Activated naive CD8-positive, alpha-beta T cell treated with anti-CD3 and anti-CD28 coated beads, Interleukin-2, amount 10 ng/mL, durations not matched to agents 7 days and 5 days (primary cell): Measurements from ENCODE around the gene TXNL4A. TPM values are rescaled to one million over a fixed set of nuclear protein-coding genes. Genes with fewer than 3 reads are reported as not detected.
A peak's percentile ranks its signal among the peaks of the same experiment; 100 is the strongest.

ENCODE experiments used
- ATAC-seq: fragments of 150-1000 bp; cut with Tn5 transposase; one replicate; pipeline ENCODE4 v1.10.0; 2021; ENCODE audit warnings: low read depth, moderate library complexity
- POLR2A ChIA-PET: fragments of 350-600 bp; sonication (Branson Sonifier 250); formaldehyde crosslinking; loops from one replicate; lab custom pipeline; 2021; ENCODE audit warnings: antibody characterized with exemption; lab: Charles Lee
- DNase-seq: peaks from one replicate; pipeline ENCODE4 v3.0.0; 2021
- H3K27ac Mint-ChIP-seq: one replicate; pipeline ENCODE4 v1.8.0; 2022; ENCODE audit warnings: mild to moderate bottlenecking, mixed read lengths
- H3K27me3 Mint-ChIP-seq: one replicate; pipeline ENCODE4 v1.8.0; 2022; ENCODE audit warnings: mild to moderate bottlenecking, moderate library complexity, mixed read lengths
- H3K36me3 Mint-ChIP-seq: one replicate; pipeline ENCODE4 v1.8.0; 2021; ENCODE audit warnings: mild to moderate bottlenecking, mixed read lengths
- H3K4me1 Mint-ChIP-seq: one replicate; pipeline ENCODE4 v1.8.0; 2021; ENCODE audit warnings: mixed read lengths
- H3K4me3 Mint-ChIP-seq: one replicate; pipeline ENCODE4 v1.8.0; 2022; ENCODE audit warnings: mild to moderate bottlenecking, moderate library complexity, mixed read lengths
- H3K9me3 Mint-ChIP-seq: one replicate; pipeline ENCODE4 v1.8.0; 2021; ENCODE audit warnings: mixed read lengths
- total RNA-seq, 2 experiments: library from RNA; stranded (reverse); gene quantifications; one replicate each; pipeline ENCODE4 v1.2.3, GENCODE V29; 2021

TXNL4A gene
- total RNA-seq, 2 experiments from 2014 or later: 106 to 107 TPM

DNA sequence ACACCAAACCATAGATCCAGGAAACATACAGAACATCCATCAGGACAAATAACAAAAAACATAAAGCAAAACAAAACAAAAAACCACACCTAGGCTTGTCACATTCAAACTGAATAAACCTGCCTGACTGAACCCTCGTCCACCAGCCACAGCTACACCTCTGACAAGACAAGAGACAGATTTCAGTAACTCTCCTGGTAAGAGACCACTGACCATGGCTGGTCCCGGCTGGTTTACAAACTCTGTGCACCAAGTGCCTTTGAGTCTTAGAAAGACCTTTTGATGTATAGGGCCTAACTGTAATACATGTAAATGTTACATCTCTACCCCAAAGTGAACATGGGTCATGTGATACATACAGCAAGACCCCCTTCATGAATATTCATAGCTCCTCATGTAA is 32.1 kb downstream of the TXNL4A start:
- POLR2A ChIA-PET: no interaction called here
- Mint-ChIP-seq H3K36me3 (no peaks in the 10 kb centered on the region), H3K27ac (no peak overlapping the region), H3K27me3 (peaks cover 2% of the 10 kb centered on the region), H3K4me1 (peaks cover 12% of the 10 kb centered on the region), H3K4me3 (no peak overlapping the region), H3K9me3 (no peaks in the 10 kb centered on the region)
- peak; percentile 5 for DNase-seq
- ATAC-seq: no peak

DNA sequence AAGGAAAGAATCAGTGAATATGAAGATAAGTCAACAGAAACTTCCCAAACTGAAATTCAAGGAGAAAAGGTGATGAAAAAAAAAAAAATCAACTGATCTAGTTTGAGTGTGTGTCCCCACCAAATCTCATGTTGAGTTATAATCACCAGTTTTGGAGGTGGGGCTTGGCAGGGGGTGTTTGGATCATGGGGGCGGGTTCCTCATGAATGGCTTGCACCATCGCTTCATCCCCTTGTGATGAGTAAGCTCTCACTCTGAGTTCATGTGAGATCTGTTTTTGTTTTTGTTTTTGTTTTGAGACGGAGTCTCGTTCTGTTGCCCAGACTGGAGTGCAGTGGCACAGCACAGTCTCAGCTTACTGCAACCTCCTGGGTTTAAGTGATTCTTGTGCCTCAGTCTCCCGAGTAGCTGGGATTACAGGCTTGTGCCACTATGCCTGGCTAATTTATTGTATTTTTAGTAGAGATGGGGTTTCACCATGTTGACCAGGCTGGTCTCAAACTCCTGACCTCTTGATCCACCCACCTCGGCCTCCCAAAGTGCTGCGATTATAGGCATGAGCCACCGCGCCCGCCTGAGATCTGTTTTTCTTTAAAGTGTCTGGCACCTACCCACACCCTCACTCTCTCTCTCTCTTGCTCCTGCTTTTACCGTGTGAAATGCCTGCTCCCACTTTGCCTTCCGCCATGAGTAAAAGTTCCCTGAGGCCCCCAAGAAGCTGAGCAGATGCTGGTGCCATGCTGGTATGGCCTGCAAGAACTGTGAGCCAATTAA is 32.9 kb downstream of the TXNL4A start:
- peak; percentile 11 for DNase-seq
- ATAC-seq: no peak
- POLR2A ChIA-PET: no interaction called here
- Mint-ChIP-seq H3K4me1 (peaks cover 10% of the 10 kb centered on the region), H3K27ac (no peak overlapping the region), H3K4me3 (no peak overlapping the region), H3K27me3 (peaks cover 2% of the 10 kb centered on the region), H3K9me3 (no peaks in the 10 kb centered on the region), H3K36me3 (no peaks in the 10 kb centered on the region)

DNA sequence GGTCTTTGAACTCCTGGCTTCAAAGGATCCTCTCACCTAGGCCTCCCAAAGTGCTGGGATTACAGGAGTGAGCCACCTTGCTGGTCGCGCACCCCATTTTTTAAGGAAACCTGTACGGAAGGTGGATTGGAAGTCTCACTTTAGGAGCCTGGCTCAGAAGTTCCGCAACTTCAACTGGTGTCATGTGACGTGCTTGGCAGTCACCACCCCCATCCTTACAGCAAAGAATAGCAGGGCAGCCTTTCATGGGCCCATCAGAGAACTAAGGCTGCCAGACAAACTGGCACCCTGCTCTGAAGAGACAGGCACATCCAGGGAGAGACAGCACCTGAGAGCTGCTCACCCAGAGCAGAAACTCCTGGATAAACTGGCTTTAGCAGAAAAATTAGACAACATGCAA is 33.6 kb downstream of the TXNL4A start:
- no peaks in the 10 kb centered on the region for H3K9me3 Mint-ChIP-seq
- no peak overlapping the region for H3K27ac Mint-ChIP-seq
- ATAC-seq (no peak), DNase-seq (peak; percentile 10)
- no peak overlapping the region for H3K4me3 Mint-ChIP-seq
- peaks cover under 1% of the 10 kb centered on the region for H3K36me3 Mint-ChIP-seq
- POLR2A ChIA-PET: no interaction called here
- peaks cover 10% of the 10 kb centered on the region for H3K4me1 Mint-ChIP-seq
- H3K27me3 Mint-ChIP-seq: peaks cover 2% of the 10 kb centered on the region

DNA sequence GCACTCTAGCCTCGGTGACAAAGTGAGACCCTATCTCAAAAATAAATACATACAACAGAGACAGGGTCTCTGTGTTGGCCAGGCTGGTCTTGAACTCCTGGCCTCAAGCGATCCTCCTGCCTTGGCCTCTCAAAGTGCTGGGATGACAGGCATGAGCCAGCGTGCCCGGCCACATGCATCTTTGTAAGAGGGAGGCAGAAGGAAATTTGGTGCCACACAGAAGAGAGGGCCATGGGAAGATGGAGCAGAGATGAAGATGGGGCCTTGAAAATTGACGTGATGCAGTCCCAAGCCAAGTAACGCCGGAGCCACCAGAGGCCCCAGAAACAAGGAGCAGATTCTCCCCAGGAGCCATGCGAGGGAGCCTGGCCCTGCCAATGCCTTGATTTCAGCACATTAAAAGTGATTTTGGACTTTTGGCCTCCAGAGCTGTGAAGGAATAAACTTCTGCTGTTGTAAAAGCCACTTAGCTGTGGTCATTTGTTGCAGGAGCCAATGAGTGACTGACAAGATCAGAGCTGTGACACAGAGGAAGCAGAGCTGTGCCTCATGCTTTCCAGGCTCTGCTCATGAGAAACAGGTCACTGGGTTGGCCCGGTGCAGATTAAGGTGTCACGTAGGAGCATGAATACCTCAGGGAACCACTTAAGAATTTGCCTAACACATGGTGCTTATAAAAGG is 34.3 kb downstream of the TXNL4A start:
- Mint-ChIP-seq H3K36me3 (peaks cover 4% of the 10 kb centered on the region), H3K4me3 (no peak overlapping the region), H3K4me1 (peaks cover 15% of the 10 kb centered on the region), H3K27me3 (peaks cover 2% of the 10 kb centered on the region), H3K9me3 (no peaks in the 10 kb centered on the region), H3K27ac (no peak overlapping the region)
- DNase-seq: peak; percentile 18
- POLR2A ChIA-PET: no interaction called here
- ATAC-seq: no peak

DNA sequence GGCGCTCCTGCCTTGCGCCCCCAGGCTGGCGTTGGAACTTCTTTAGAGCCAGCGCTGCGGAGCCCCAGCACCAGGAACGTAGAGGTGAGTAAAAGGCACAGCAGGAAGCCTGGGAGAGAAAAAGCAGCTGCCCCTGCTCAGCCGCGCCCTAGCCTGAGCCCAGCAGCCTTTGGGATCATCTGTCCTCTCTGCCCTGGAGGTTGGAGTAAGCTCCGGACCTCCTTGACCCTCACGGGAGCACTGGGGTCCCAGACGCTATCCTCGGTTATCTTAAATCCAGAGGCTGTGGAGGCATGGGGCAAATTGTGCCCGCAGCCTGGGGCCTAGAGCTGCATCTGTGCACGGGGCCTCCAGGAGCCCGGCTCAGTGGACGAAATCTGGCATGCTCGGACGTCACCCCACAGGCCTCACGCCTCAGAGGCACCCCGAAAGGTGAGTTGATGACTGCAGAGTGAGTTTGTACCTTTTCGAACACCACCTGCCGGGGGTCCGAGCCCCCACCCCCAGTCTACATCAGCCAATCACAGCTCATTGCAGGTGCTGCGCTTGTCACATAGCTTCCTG is 35.3 kb downstream of the TXNL4A start:
- no peak overlapping the region for H3K27ac Mint-ChIP-seq
- POLR2A ChIA-PET: interaction anchor here (0.6 to 1.5 kb wide), 2 partner anchors 11 to 35 kb away, joined by 4 read pairs; partner anchors contain the start of gene HSBP1L1
- H3K9me3 Mint-ChIP-seq: no peaks in the 10 kb centered on the region
- no peak overlapping the region for H3K4me3 Mint-ChIP-seq
- ATAC-seq (no peak), DNase-seq (peak; percentile 27)
- peaks cover 2% of the 10 kb centered on the region for H3K27me3 Mint-ChIP-seq
- H3K4me1 Mint-ChIP-seq: peaks cover 15% of the 10 kb centered on the region
- peaks cover 4% of the 10 kb centered on the region for H3K36me3 Mint-ChIP-seq

DNA sequence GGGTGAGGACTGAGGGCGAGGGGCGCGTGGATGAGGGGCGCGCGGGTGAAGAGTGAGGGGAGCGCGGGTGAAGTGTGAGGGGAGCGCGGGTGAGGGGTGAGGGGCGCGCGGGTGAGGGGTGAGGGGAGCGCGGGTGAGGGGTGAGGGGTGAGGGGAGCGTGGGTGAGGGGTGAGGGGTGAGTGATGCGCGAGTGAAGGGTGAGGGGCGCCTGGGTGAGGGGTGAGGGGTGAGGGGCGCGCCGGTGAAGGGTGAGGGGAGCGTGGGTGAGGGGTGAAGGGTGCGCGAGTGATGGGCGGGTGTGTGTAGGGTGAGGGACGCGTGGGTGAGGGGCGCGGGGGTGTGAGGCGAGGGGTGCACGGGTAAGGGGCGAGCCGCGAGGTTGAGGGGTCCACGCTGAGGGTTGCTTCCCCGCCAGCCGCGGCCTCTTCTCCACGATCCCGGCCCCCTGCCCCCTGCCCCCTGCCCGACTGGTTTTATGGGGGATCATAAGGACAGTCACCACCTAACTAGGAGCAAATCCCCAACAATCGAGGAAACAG is 35.8 kb downstream of the TXNL4A start:
- peak overlapping the region; percentile 28 for H3K4me3 Mint-ChIP-seq
- ATAC-seq (no peak), DNase-seq (peak; percentile 20)
- no peaks in the 10 kb centered on the region for H3K9me3 Mint-ChIP-seq
- H3K36me3 Mint-ChIP-seq: peaks cover 4% of the 10 kb centered on the region
- POLR2A ChIA-PET: interaction anchor here (1.5 to 1.9 kb wide), 2 partner anchors 12 to 35 kb away, joined by 4 to 15 read pairs; partner anchors contain the start of genes HSBP1L1 and TXNL4A
- peaks cover 2% of the 10 kb centered on the region for H3K27me3 Mint-ChIP-seq
- no peak overlapping the region for H3K27ac Mint-ChIP-seq
- H3K4me1 Mint-ChIP-seq: peaks cover 15% of the 10 kb centered on the region

DNA sequence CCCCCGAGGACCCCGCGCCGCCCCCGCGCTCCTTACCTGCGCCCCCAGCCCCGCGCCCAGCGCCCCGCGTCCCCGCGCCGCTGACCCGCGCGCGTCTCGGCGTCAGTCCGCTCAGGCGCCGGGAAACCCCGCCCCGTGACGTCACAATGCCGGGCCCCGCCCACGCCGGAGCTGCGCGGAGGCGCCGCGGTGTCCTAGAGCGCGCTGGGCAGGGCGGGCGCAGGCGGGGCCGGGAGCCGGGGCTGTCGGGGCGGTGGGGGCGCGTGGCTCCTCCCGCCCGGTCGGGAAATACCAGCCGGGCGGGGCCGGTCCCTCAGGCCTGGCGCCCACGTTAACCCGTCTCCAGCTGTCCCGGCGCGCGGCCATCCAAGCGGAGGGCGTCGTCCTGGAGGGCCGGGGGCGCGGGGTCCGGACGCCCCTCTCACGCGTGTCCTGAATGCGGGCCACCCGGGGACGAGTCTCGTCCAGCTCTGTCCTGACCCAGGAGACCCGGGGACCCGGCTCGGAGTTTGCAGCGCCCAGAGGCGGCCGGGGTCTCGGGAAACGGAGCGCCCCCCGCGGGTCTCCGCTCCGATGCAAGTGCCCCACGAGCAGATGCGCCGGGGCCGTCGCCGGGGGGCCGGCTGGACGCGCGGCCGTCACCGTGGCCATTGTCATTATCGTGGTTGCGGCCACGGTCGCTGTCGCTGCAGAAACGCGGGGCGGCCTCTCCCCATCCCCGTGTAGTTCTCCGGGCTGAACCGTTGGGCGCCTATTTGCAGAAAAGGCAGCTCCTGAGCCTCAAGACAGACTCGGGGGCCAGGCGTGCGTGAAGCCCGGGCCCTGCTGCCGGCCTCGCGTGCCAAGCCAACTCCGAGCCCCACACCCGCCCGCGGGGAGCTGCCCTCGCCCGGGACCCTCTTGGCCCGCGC is 36.6 kb downstream of the TXNL4A start, which contains the start of gene SLC66A2:
Gene SLC66A2, minus strand, starts transcription at position 109 of the 911 bp plus-strand sequence. CDS start 727 bp downstream, outside the sequence.
- H3K36me3 Mint-ChIP-seq: peaks cover 4% of the 10 kb centered on the region
- peak within 1 kb of the TSS; percentile 83 for H3K27ac Mint-ChIP-seq
- POLR2A ChIA-PET: interaction anchor here (0.8 to 1.9 kb wide), 6 partner anchors 10 to 272 kb away, joined by 3 to 15 read pairs (median 4); partner anchors contain the start of genes CTDP1, HSBP1L1 and TXNL4A
- ATAC-seq: peak; percentile 89
- H3K4me1 Mint-ChIP-seq: peaks cover 15% of the 10 kb centered on the region
- H3K9me3 Mint-ChIP-seq: no peaks in the 10 kb centered on the region
- peak; percentile 99 for DNase-seq
- peak within 1 kb of the TSS; percentile 87 for H3K4me3 Mint-ChIP-seq
- H3K27me3 Mint-ChIP-seq: peaks cover 2% of the 10 kb centered on the region

DNA sequence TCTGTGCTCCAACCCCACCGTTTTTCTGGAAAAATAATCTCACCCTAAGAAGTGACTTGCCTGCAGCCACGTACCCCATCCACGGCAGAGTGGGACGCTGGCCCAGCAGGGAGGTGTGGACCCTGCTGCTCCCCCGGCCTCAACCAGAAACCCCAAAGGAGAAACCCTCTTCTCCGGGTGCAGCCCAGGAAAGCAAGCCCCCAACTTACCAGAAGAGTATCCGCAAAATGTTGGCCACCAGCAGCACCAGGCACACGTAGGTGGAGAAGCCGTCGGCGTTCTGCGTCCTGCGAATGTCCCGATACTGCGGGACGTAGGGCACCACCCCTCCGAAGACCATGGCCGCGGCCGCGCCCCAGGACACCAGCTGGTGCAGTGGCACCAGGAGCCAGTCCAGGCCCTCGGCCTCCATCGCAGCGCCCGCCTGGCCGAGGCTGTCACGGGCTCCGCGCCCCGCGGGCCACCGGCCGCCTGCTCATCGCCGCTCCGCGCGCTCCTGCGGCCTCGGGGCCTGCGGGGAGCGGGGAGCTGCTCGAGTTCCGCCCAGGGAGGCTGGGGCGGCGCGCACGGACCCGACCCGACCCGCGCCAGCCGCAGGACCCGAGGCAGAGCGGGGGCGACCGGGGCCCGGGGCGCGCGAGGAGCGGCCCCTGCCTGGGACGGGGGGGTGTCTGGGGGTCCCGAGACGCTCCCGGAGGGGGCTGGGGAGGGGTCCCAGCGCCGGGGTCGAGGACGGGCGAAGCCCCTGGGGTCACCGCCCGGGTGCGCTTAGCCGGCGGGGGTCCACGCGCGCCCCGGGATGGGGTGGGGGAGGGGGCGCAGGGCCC is 37.6 kb downstream of the TXNL4A start:
- peak; percentile 66 for DNase-seq
- Mint-ChIP-seq H3K4me1 (peaks cover 19% of the 10 kb centered on the region), H3K36me3 (peaks cover 4% of the 10 kb centered on the region), H3K9me3 (no peaks in the 10 kb centered on the region), H3K4me3 (peak overlapping the region; percentile 87), H3K27me3 (no peaks in the 10 kb centered on the region), H3K27ac (peak overlapping the region; percentile 83)
- ATAC-seq: peak; percentile 22
- POLR2A ChIA-PET: interaction anchor here (1.3 to 1.9 kb wide), 4 partner anchors 11 to 271 kb away, joined by 3 to 15 read pairs (median 5); partner anchors contain the start of genes CTDP1, RBFA and TXNL4A

DNA sequence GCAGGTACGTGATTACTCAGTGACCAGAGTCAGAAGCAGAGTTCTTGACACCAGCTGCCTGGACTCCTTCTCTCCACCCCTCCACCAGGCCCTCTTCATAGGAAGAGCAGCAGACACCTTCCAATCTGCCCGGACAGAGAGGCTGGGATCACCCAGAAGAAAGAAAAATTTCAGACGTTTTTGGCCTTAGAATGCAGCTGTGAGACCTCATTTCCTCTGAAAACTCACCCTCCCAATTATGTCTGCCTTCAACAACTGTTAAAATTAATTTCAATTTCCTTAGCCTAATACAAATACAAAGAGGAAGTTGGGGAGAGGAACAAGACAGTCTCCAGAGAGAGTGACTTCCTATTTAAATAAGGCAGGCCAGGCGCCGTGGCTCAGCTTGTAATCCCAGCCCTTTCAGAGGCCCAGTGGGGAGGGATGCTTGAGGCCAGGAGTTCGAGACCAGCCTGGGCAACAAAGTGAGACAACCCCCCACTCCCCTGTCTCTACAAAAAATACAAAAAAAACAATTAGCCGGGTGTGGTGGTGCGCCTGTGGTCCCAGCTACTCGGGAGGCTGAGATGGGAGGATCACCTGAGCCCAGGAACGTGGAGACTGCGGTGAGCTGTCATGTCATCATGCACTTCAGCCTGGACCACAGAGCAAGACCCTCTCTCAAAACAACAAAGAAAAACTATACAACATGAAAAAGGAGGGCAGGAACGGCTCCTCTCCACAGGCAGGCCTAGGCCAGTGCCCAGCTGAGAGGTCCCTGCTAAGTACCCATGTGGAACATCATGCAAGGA is 38.5 kb downstream of the TXNL4A start:
- ATAC-seq (no peak), DNase-seq (peak; percentile 27)
- Mint-ChIP-seq H3K36me3 (peaks cover 4% of the 10 kb centered on the region), H3K4me3 (peak overlapping the region; percentile 87), H3K4me1 (peaks cover 21% of the 10 kb centered on the region), H3K9me3 (no peaks in the 10 kb centered on the region), H3K27me3 (no peaks in the 10 kb centered on the region), H3K27ac (peak overlapping the region; percentile 83)
- POLR2A ChIA-PET: interaction anchor here (1.3 kb wide), 1 partner anchor 84 kb away, joined by 3 read pairs; the partner anchor contains the start of gene RBFA

DNA sequence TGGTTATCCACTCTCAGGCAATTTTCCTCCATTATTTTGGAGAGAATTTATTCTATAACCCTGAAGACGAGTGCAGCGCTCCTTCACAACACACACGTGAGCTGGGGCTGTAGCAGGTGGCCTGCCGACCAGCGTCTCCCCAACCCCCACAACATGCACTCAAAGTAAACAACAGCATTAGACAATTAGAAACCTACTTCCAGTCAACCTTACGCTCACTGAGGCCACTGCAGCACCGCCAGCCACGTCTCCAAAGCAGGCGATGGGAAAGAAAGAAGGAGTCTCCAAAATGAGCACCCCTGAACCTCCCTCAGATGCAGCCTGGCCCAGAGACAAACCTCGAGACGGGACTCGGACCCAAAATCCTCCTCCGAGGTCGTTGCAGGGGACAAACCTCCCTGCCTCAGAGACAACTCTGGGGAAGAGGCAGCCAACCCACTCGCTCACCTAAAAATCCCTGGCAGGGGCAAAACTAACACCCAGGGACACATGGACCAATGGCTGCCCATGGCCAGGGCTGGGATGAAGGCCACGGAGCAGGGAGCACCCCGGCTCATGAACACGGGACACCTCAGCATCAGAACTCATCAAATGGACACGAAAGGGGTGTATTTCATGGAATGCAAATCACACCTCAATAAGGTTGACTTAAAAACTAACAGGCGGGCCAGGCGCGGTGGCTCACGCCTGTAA is 39.5 kb downstream of the TXNL4A start:
- Mint-ChIP-seq H3K36me3 (peaks cover 4% of the 10 kb centered on the region), H3K4me3 (no peak overlapping the region), H3K4me1 (peaks cover 27% of the 10 kb centered on the region), H3K27me3 (no peaks in the 10 kb centered on the region), H3K9me3 (no peaks in the 10 kb centered on the region), H3K27ac (no peak overlapping the region)
- POLR2A ChIA-PET: no interaction called here
- DNase-seq (no peak), ATAC-seq (no peak)
